GM12878 (cell line): ENCODE data around the gene COX6B2. TPM values are rescaled to one million over a fixed set of nuclear protein-coding genes. Genes with fewer than 3 reads are reported as not detected.

Experiments used
- ATAC-seq: fragments of 200-7000 bp; cut with Tn5 transposase; 3 replicates; pipeline ENCODE4 v1.9.1; 2020; ENCODE audit warnings: mild to moderate bottlenecking, moderate library complexity
- BruUV-seq: library from RNA; stranded (reverse); fragments of 400-500 nt; replicated peaks from 2 replicates; lab custom pipeline; 2021; lab: Mats Ljungman, UMichigan
- CTCF ChIA-PET: fragments of 300-600 bp; sonication (Branson Sonifier 250); formaldehyde crosslinking; extraction: SDS; loops from one replicate; lab custom pipeline; 2021; ENCODE audit warnings: inconsistent platforms; lab: Yijun Ruan, JAX
- POLR2A ChIA-PET: fragments of 350-600 bp; formaldehyde crosslinking; extraction: SDS; loops from one replicate; lab custom pipeline; 2021; ENCODE audit warnings: inconsistent platforms; lab: Charles Lee
- RAD21 ChIA-PET: fragments of 300-600 bp; sonication (Branson Sonifier 250); formaldehyde crosslinking; loops from one replicate; lab custom pipeline; 2023; ENCODE audit warnings: antibody characterized with exemption; ENCODE audit not compliant: unreplicated experiment; lab: Charles Lee
- SMC1A ChIA-PET: fragments of 300-600 bp; sonication (Branson Sonifier 250); formaldehyde crosslinking; loops from one replicate; lab custom pipeline; 2023; ENCODE audit not compliant: unreplicated experiment, uncharacterized antibody; lab: Charles Lee
- DNase-seq: peaks from one replicate; pipeline ENCODE4 v3.0.0-alpha.2; 2011; ENCODE audit warnings: low read depth, low spot score
- FAIRE-seq: peaks from 3 replicates; lab custom pipeline; 2011; peaks lifted over from hg19 to GRCh38; lab: Jason Lieb, UNC
- H2AFZ ChIP-seq: 2 replicates; pipeline ENCODE4 v1.6.0; 2011; ENCODE audit warnings: low read depth, low read length, control low read depth; ENCODE audit not compliant: control insufficient read depth
- H3K27ac ChIP-seq: 2 replicates; pipeline ENCODE4 v1.5.1; 2011; ENCODE audit warnings: control low read depth; ENCODE audit not compliant: control insufficient read depth, insufficient read depth
- H3K27me3 ChIP-seq, 2 experiments: replicated peaks in 1 of 2; 2 replicates each; pipeline versions ENCODE4 v1.6.0 to v1.6.1; 2011; ENCODE audit warnings: low read length in 1 of 2; ENCODE audit not compliant: control insufficient read depth in 2 of 2, insufficient read depth in 2 of 2
- H3K36me3 ChIP-seq, 2 experiments: 2 replicates each; pipeline ENCODE4 v1.5.1; 2011; ENCODE audit warnings: low read length in 1 of 2; ENCODE audit not compliant: control insufficient read depth in 2 of 2, insufficient read depth in 2 of 2
- H3K4me1 ChIP-seq: 2 replicates; pipeline ENCODE4 v1.6.1; 2011; ENCODE audit warnings: mild to moderate bottlenecking, low read length, moderate library complexity, mixed read lengths; ENCODE audit not compliant: control insufficient read depth, insufficient read depth
- H3K4me2 ChIP-seq: 2 replicates; pipeline ENCODE4 v1.6.0; 2011; ENCODE audit warnings: control low read depth; ENCODE audit not compliant: control insufficient read depth, insufficient read depth
- H3K4me3 ChIP-seq: fragments of 200-600 bp; sonication (generic); 2 replicates; pipeline ENCODE4 v1.5.1; 2016
- H3K79me2 ChIP-seq: 2 replicates; pipeline ENCODE4 v1.6.0; 2011; ENCODE audit warnings: low read length; ENCODE audit not compliant: control insufficient read depth, insufficient read depth
- H3K9ac ChIP-seq: 2 replicates; pipeline ENCODE4 v1.8.0; 2011; ENCODE audit warnings: low read length, control low read depth, mixed read lengths; ENCODE audit not compliant: control insufficient read depth, insufficient read depth
- H3K9me3 ChIP-seq: replicated peaks from 3 replicates; pipeline ENCODE4 v1.5.1; 2011; ENCODE audit warnings: mild to moderate bottlenecking, low read length; ENCODE audit not compliant: control insufficient read depth, insufficient read depth
- H4K20me1 ChIP-seq: 2 replicates; pipeline ENCODE4 v1.6.0; 2011; ENCODE audit not compliant: control insufficient read depth, insufficient read depth
- BCL11A ChIP-seq: IDR thresholded peaks from 2 replicates; pipeline ENCODE4 v1.6.1; 2011; ENCODE audit warnings: low read depth, low read length
- BRCA1 ChIP-seq: IDR thresholded peaks from 2 replicates; pipeline ENCODE4 v1.6.1; 2011; ENCODE audit warnings: low read depth, low read length, improper control_type of control experiment
- CHD4 ChIP-seq: fragments of 200-600 bp; sonication (generic); IDR thresholded peaks from 2 replicates; pipeline ENCODE4 v1.6.1; 2016; ENCODE audit warnings: mild to moderate bottlenecking
- CUX1 ChIP-seq: IDR thresholded peaks from 2 replicates; pipeline ENCODE4 v1.6.1; 2012; ENCODE audit warnings: improper control_type of control experiment, low read depth, low read length; ENCODE audit not compliant: insufficient replicate concordance
- FOXK2 ChIP-seq: fragments of 450-650 bp; IDR thresholded peaks from 2 replicates; pipeline ENCODE4 v1.6.1; 2017; ENCODE audit warnings: mild to moderate bottlenecking, moderate library complexity
- GABPA ChIP-seq: IDR thresholded peaks from 2 replicates; pipeline ENCODE4 v1.6.1; 2014; ENCODE audit warnings: antibody characterized with exemption, low read depth, mild to moderate bottlenecking, inconsistent platforms
- HDAC2 ChIP-seq: fragments of 200-600 bp; sonication (generic); IDR thresholded peaks from 2 replicates; pipeline ENCODE4 v1.6.1; 2017
- HDAC6 ChIP-seq: fragments of 200-600 bp; sonication (generic); IDR thresholded peaks from one replicate; pipeline ENCODE4 v1.8.0; 2017; ENCODE audit warnings: antibody characterized with exemption; ENCODE audit not compliant: unreplicated experiment
- IKZF2 ChIP-seq, 2 experiments: fragments of 450-650 bp; IDR thresholded peaks; 2 replicates each; pipeline ENCODE4 v1.6.1; 2017; ENCODE audit warnings: mild to moderate bottlenecking in 2 of 2, moderate library complexity in 2 of 2
- JUND ChIP-seq: IDR thresholded peaks from 2 replicates; pipeline ENCODE4 v1.6.1; 2012; ENCODE audit warnings: low read depth, mild to moderate bottlenecking, low read length, improper control_type of control experiment, moderate library complexity
- MYC ChIP-seq: IDR thresholded peaks from 2 replicates; pipeline ENCODE4 v1.6.1; 2011; ENCODE audit warnings: mild to moderate bottlenecking, low read length, moderate library complexity, inconsistent platforms; ENCODE audit not compliant: insufficient read depth, insufficient replicate concordance, insufficient read length, severe bottlenecking
- RELB ChIP-seq: fragments of 450-650 bp; IDR thresholded peaks from 2 replicates; pipeline ENCODE4 v1.6.1; 2017; ENCODE audit warnings: low read depth, mild to moderate bottlenecking, moderate library complexity
- SP1 ChIP-seq: IDR thresholded peaks from one replicate; pipeline ENCODE4 v1.6.1; 2011; ENCODE audit warnings: low read depth, low read length
- ZNF217 ChIP-seq: fragments of 450-650 bp; IDR thresholded peaks from 2 replicates; pipeline ENCODE4 v1.6.1; 2017; ENCODE audit warnings: antibody characterized with exemption, mild to moderate bottlenecking
- ZNF622 ChIP-seq: fragments of 450-650 bp; IDR thresholded peaks from 2 replicates; pipeline ENCODE4 v1.6.1; 2017; ENCODE audit warnings: mild to moderate bottlenecking, inconsistent platforms
- ZZZ3 ChIP-seq: IDR thresholded peaks from 2 replicates; pipeline ENCODE4 v1.6.1; 2011; ENCODE audit warnings: low read depth; ENCODE audit not compliant: control insufficient read depth, insufficient read length
- WGBS: methylation state at CpG from one replicate; pipeline ENCODE4 v1.1.6; 2016; ENCODE audit warnings: low lambda C conversion rate; ENCODE audit not compliant: insufficient replicate concordance, insufficient coverage; ENCODE audit errors: missing lambda C conversion rate; 5-methylcytosine and 5-hydroxymethylcytosine counted together
- in situ Hi-C: fragments of 300-500 bp; cut with MboI; formaldehyde crosslinking; loops from 9 replicates; pipeline ENCODE4 v1.14.3; 2018; ENCODE audit warnings: mixed read lengths
- intact Hi-C: fragments of 100-400 bp; cut with micrococcal nuclease; formaldehyde crosslinking; loops from one replicate; pipeline ENCODE4 v1.14.2; 2022; ENCODE audit not compliant: unreplicated experiment
- polyA plus RNA-seq, 11 experiments: library from polyadenylated mRNA; depleted of rRNA in 4 of 11; unstranded in 6 of 11; stranded (reverse) in 5 of 11; fragments of >200 nt; fragmentation: Nextera tagmentation in 4 of 11; fragmentation: Illumina TruSeq in 1 of 11; extraction: Ambion mirVana in 4 of 11; extraction: Trizol in 1 of 11; gene quantifications; 1 replicate in 1 of 11; 2 replicates in 10 of 11; pipeline versions ENCODE4 v1.2.1 to v1.2.3, GENCODE V29; 2011 to 2016; ENCODE audit warnings: inconsistent platforms in 2 of 11, missing spikeins in 2 of 11, low read depth in 1 of 11
- total RNA-seq, 4 experiments: library from RNA; depleted of rRNA in 3 of 4; stranded (reverse); fragments of >200 nt in 3 of 4; fragmentation: Illumina TruSeq in 1 of 4; extraction: Trizol in 1 of 4; gene quantifications; 2 replicates each; pipeline versions ENCODE4 v1.2.1 to v1.2.3, GENCODE V29; 2013 to 2021
- TF ChIP-seq, protein P1 (sequence below): fragments of 450-650 bp; IDR thresholded peaks from 2 replicates; pipeline ENCODE4 v1.6.1; 2017; ENCODE audit warnings: borderline replicate concordance

Gene COX6B2
- total and polyA plus RNA-seq, 10 of the 15 experiments (the other 5 are each of a cell fraction or from before 2014, with no cell fraction given) = 0.05 to 0.08 (median 0.07) TPM; not detected in 6

DNA sequence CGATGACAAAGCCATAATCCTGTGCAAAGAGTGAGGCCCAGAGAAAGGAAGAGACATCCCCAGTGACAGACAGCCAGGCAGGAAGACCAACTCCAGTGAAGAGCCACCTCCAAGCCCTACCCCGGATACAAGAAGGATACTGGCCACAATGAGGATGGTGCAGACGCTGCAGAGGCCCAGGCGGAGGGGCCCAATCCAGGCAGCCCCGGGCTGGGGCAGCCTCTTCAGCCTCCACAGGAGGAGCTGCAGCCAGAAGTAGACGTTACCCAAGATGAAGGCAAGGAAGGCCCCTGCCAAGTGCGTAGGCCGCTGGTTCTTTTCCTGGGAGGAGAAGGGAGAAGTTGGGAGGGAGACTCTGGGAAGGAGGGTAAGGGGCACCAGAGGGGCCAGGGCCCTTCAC is 37.9 kb downstream of the COX6B2 start:
- Histone ChIP-seq H3K9me3 (no peaks in the 10 kb centered on the region), H3K79me2 (no peaks in the 10 kb centered on the region), H3K36me3 (no peaks in the 10 kb centered on the region), H2AFZ (no peak overlapping the region), H3K4me2 (no peak overlapping the region), H3K4me1 (no peaks in the 10 kb centered on the region), H4K20me1 (no peaks in the 10 kb centered on the region), H3K27ac (no peak overlapping the region), H3K4me3 (no peak overlapping the region), H3K9ac (no peak overlapping the region), H3K27me3 (no peaks in the 10 kb centered on the region)
- no peak for DNase-seq
- intact Hi-C loops (no loop called here), in situ Hi-C loops (no loop called here)
- ATAC-seq = no peak
- FAIRE-seq = no peak
- BruUV-seq = no TSS peak
- SMC1A ChIA-PET = no interaction called here
- RAD21 ChIA-PET = no interaction called here
- 46% methylated on average over 8 of the region's 8 CpGs for WGBS
- CTCF ChIA-PET = interaction anchor here (1.1 kb wide), 2 partner anchors 15 kb away, joined by 3 to 5 read pairs; no protein-coding TSS in a partner anchor
- POLR2A ChIA-PET = no interaction called here
- TF ChIP-seq MYC (no peak), CHD4 (no peak), ZZZ3 (no peak), ZNF217 (no peak), GABPA (no peak), IKZF2 (IDR thresholded peaks at IDR 0.05) (no peak), FOXK2 (no peak), HDAC6 (no peak), BCL11A (no peak), RELB (no peak), BRCA1 (no peak), HDAC2 (no peak), SP1 (no peak), CUX1 (no peak), ZNF622 (no peak), JUND (no peak)
- TF ChIP-seq, protein P1, sequence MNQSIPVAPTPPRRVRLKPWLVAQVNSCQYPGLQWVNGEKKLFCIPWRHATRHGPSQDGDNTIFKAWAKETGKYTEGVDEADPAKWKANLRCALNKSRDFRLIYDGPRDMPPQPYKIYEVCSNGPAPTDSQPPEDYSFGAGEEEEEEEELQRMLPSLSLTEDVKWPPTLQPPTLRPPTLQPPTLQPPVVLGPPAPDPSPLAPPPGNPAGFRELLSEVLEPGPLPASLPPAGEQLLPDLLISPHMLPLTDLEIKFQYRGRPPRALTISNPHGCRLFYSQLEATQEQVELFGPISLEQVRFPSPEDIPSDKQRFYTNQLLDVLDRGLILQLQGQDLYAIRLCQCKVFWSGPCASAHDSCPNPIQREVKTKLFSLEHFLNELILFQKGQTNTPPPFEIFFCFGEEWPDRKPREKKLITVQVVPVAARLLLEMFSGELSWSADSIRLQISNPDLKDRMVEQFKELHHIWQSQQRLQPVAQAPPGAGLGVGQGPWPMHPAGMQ = no peak
